GM19240 (cell line): ENCODE measurements around the gene TGFBR3L.
A peak's percentile ranks its signal among the peaks of the same experiment; 100 is the strongest.
"Not testable (repeated sequence)": the region's sequence is repeated elsewhere in the genome, so short reads cannot be mapped to it uniquely, and the experiment has no call there.

Experiments
- DNase-seq: peaks from one replicate; pipeline ENCODE4 v3.0.0; 2011; ENCODE audit warnings: low spot score; ENCODE audit not compliant: insufficient read length

TGFBR3L gene

GRCh38 chr19:7916103-7916954 is 1.7 kb downstream of the TGFBR3L start:
- no peak for DNase-seq

- no peak for DNase-seq
Measured at GRCh38 chr19:7916955-7917266, 2.3 kb downstream of the TGFBR3L start.

- peak; percentile 59 for DNase-seq
Measured at GRCh38 chr19:7917267-7918061, 2.8 kb downstream of the TGFBR3L start.

GRCh38 chr19:7918062-7918614 is 3.5 kb downstream of the TGFBR3L start:
- DNase-seq, result not testable (repeated sequence)

GRCh38 chr19:7918615-7919421 is 4.2 kb downstream of the TGFBR3L start:
- no peak for DNase-seq

GRCh38 chr19:7919610-7920518 is 5.2 kb downstream of the TGFBR3L start, which contains the start of gene SNAPC2:
TSS of gene SNAPC2 (plus strand) at chr19:7920338. CDS start at chr19:7920367, 29 bp downstream.
- peak; percentile 95 for DNase-seq

GRCh38 chr19:7920519-7921301 is 6.1 kb downstream of the TGFBR3L start:
- peak; percentile 81 for DNase-seq

DNA sequence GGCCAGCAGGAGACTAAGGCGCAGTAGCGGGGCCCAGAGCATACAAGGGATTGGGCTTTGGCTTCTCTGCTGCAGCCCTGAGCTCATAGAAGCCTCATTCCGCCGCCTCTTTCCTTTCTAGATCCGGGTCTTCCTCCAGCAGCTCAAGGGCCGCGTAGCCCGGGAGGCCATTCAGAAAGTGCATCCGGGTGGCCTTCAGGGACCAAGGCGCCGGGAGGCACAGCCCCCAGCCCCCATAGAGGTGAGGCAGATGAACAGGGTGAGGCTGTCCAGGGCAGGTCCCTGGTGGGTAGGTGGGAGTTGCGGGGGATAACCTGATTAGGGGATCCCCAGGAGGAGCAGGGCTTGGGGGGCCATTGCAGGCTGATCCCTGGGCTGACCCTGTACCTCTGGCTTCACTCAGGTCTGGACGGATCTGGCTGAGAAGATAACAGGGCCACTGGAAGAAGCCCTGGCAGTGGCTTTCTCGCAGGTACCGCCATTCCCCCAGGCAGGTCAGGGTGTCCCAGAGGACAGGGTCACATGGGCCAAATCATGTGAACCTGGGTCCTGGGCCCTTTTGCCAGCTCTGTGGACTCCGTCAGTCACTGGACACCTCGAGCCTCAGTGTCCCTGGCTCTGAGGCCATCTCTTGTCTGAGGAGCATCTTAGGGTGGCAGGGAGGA is 6.8 kb downstream of the TGFBR3L start:
- DNase-seq, result no peak

DNA sequence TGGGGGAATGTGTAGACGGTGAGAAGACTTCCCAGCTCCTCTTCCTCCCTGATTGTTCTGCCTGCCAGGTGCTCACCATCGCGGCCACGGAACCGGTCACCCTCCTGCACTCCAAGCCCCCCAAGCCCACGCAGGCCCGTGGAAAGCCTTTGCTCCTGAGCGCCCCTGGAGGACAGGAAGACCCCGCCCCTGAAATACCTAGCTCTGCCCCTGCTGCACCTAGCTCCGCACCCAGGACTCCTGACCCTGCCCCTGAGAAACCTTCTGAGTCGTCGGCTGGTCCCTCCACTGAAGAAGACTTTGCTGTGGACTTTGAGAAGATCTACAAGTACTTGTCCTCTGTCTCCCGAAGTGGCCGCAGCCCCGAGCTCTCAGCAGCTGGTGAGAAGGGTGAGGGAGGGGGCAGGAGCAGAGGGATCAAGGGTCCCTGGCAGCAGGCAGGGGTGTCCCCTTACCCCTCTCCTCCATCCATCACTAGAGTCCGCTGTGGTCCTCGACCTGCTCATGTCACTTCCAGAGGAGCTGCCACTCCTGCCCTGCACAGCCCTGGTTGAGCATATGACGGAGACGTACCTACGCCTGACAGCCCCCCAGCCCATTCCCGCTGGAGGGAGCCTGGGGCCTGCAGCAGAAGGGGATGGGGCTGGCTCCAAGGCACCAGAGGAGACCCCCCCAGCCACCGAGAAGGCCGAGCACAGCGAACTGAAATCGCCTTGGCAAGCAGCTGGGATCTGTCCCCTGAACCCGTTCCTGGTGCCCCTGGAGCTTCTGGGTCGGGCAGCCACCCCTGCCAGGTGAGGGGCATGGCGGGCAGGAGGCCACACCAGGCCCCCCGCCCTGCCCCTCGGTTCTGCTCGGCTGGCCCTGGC is 7.6 kb downstream of the TGFBR3L start:
- no peak for DNase-seq

DNA sequence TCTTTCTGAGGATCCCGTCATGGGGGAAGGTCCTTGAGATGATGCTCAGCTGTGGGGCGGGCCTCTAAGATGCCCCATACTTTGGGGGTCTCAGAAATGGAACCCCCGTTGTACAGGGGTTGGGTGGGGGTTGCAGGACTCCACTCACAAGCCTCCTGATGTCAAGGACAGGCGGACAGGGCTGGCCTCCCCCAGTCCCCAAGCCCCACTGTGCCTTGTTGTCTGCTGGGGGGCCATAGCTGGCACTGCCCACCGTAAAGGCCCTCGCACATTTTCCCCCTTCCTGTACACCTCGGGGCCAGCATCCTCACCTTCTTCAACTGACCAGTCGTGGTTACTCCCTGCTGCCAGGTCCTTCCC is 8.2 kb downstream of the TGFBR3L start:
- no peak for DNase-seq

DNA sequence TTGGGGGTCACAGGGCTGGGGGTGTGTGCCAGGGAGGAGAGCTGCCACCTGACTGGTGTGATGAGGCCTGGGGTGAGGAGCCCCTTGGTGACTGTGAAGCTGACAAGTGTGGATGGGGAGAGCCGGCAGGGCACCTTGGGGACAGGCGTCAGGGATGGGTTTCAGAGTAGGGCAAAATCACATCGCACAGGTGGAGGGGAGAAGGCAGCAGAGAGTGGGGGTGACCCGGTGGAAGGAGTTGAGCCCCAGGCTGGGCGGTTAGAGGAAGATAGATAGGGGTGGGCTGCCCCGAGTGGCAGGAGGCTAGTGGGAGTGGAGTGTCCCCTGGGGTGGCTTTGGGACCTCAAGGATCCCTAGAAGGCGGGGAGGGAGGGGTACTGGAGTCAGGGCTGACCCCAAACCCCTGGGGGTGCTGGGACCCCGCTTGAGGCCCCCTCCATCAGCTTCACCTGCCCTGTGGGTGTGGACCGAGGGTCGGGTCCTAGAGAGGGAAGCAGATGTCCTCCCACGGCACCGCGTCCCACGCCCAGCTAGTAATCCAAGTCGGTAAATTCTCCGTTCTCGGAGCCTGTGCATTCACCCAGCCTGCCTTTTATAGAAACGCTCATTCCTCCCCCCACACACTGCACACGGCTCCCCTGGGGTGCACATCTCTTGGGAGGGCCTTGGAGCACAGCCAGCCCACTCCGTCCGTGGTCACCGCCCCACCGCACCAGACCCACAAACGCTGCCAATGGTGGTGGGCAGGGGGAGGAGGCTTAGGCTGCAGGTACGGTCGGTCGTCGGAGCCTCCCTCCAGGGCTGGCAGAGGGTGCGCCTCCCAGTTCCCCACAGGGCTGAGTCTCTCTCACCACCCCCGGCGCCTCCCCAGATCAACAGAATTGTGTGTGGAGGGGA is 8.9 kb downstream of the TGFBR3L start:
- DNase-seq, result no peak

DNA sequence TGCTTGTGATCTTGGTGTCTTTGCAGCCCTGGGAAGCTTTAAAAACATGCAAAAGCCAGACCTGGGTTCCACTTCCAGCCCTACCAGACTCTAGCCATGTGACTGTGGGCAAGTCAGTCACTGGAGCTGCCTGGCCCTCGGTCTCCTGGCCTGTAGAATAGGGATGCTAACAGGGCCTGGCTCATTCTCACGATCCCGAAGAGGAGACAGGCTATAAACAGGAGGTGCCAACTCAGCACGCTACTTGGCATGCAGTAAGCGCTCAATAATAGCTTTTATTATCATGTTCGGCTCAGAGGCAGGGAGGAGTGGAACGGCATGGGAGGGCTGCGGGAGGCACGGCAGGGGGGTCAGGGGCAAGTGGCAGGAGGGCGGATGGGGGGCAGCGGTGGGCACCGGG is 9.6 kb downstream of the TGFBR3L start:
- no peak for DNase-seq

DNA sequence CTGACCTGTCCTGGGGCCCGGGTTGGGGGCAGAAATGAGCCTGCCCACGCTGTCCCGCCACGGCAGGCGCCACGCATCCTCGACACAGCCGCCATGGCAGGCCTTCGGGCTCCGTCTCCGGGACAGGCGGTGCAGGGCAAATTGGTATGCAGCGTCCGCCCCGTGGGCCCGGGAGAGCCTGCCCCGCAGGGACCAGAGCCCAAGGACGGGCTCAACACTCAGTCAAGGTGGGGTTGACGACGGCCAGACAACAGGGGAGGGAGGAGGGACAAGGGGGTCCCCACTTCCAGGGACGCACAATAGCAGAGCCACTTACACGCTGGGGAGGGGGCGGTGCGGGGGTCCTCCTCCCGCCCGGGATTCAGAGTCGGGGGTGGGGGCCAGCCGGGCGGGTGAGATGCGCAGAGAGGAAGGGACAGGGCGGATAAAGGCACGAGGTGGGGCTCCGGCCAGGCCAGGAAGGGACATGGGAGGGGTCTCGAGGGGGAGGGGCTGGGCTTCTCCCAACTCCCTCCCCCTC is 10.1 kb downstream of the TGFBR3L start:
- DNase-seq, result no peak

DNA sequence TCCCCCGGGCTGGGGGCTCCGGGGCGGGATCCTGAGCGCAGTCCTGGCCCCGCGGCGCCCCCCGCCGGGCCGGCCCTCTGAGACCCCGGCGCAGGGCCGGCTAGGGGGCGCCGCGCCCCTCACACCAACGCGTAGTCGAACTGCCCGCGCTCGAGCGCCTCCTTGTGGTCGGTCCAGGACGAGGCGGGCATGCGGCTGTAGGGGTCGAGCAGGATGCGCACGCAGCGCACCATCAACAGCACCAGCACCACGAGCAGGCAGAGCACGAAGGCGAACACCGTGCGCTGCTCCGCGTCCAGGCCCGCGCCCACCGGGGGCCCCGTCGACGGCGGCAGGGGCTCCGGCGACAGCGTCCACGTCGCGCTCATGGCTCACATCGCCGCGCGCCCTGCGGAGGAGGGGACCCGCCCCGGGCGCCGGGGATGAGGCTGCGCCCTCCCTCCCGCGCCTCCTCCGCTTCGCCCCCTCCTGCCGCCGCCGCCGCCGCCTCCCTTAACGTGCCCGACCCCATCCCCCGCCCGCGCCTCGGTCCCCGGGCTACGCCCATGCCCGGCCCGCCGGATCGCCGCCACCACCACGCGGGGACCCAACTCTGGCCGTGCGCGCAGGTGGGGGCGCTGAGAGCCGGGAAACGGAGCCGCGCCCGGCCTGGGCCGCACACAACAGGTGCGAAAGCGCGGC is 10.7 kb downstream of the TGFBR3L start:
- DNase-seq, result peak; percentile 68

- peak; percentile 57 for DNase-seq
Measured at GRCh38 chr19:7926021-7926726, 11.5 kb downstream of the TGFBR3L start, which contains the start of gene CTXN1. TSS of gene CTXN1 (minus strand) at chr19:7926135. CDS start at chr19:7925538, 597 bp downstream.
